Esophagus muscularis mucosa (tissue), 4 donors: ENCODE measurements around the gene PIEZO1. TPM values are rescaled to one million over a fixed set of nuclear protein-coding genes. Genes with fewer than 3 reads are reported as not detected.

Experiments
- DNase-seq: peaks from one replicate; pipeline ENCODE4 v3.0.0-alpha.2; 2017; ENCODE audit errors: extremely low spot score
- H3K27ac ChIP-seq, 4 donors: fragments of 200-600 bp; sonication (generic); replicated peaks in 1 of 4; 1 replicate in 3 of 4; 2 replicates in 1 of 4; pipeline ENCODE4 v1.5.1; 2016 to 2019; ENCODE audit warnings: mild to moderate bottlenecking in 1 of 4
- H3K27me3 ChIP-seq, 4 donors: fragments of 200-600 bp; sonication (generic); one replicate each; pipeline versions ENCODE4 v1.5.1 to v1.6.0; 2016 to 2019
- H3K36me3 ChIP-seq, 4 donors: fragments of 200-600 bp; sonication (generic); one replicate each; pipeline ENCODE4 v1.5.1; 2016 to 2019
- H3K4me1 ChIP-seq, 4 donors: fragments of 200-600 bp; sonication (generic); one replicate each; pipeline ENCODE4 v1.5.1; 2016 to 2019
- H3K4me3 ChIP-seq, 4 donors: fragments of 200-600 bp; sonication (generic); 1 replicate in 2 of 4; 2 replicates in 2 of 4; pipeline ENCODE4 v1.5.1; 2016 to 2019; ENCODE audit warnings: mild to moderate bottlenecking in 4 of 4, moderate library complexity in 1 of 4
- H3K9me3 ChIP-seq, 4 donors: fragments of 200-600 bp; sonication (generic); 1 replicate in 3 of 4; 2 replicates in 1 of 4; pipeline ENCODE4 v1.5.1; 2016 to 2019
- EP300 ChIP-seq: sonication (generic); formaldehyde crosslinking; IDR thresholded peaks from one replicate; pipeline ENCODE4 v1.6.1; 2017; ENCODE audit warnings: antibody characterized with exemption
- POLR2A ChIP-seq: fragments of 450-650 bp; IDR thresholded peaks from one replicate; pipeline ENCODE4 v1.6.1; 2017; ENCODE audit warnings: antibody characterized with exemption, moderate library complexity, mild to moderate bottlenecking, low read depth
- POLR2AphosphoS5 ChIP-seq, 2 donors: sonication (generic); formaldehyde crosslinking; IDR thresholded peaks; one replicate each; pipeline ENCODE4 v1.6.1; 2017; ENCODE audit warnings: antibody characterized with exemption in 2 of 2
- WGBS: methylation state at CpG from one replicate; pipeline ENCODE4 v1.1.5; 2018; 5-methylcytosine and 5-hydroxymethylcytosine counted together
- intact Hi-C: fragments of 100-400 bp; cut with DNase I; formaldehyde crosslinking; loops from one replicate; pipeline ENCODE4 v1.15.1; 2023
- total RNA-seq, 4 donors: library from RNA; depleted of rRNA; stranded (reverse); fragments of >200 nt; gene quantifications; one replicate each; pipeline versions ENCODE4 v1.1.0 to v1.2.1, GENCODE V29; 2016
- TF ChIP-seq, protein P1 (sequence below), 3 experiments: fragments of 200-600 bp in 2 of 3; fragments of 450-650 bp in 1 of 3; sonication (generic) in 2 of 3; IDR thresholded peaks; one replicate each; pipeline ENCODE4 v1.5.1; 2017 to 2019; ENCODE audit warnings: antibody characterized with exemption in 3 of 3, mild to moderate bottlenecking in 2 of 3, moderate library complexity in 1 of 3

Gene PIEZO1
- total RNA-seq, 4 donors from 2014 or later: 140 to 298 (median 182) TPM

DNA sequence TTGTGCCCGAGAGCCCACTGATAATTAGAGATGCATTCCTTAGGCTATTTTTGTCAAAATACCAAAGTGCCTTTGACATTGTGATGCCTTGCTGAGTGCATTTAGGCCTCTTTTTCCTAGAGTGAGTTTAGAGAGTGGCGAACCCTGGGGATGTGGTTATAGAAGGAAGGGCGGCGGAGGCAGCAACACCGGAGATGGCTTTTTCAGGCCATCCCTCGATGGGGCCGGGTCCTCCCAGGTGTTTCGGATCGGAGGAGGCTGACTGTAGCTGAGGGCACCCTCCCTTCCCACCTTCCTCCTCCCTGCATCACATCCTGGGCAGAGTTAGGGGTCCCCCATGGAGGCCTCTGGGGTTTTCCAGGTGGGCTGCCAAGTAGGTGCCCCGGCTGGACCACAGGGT, 92.2 kb downstream of the PIEZO1 start:
- H3K36me3 ChIP-seq: peaks cover 11 to 30% (median 24%) of the 10 kb centered on the region in 4 donors
- H3K27ac ChIP-seq: no peak overlapping the region
- peaks cover 0 to 54% (median 24%) of the 10 kb centered on the region in 4 donors for H3K27me3 ChIP-seq
- no peak for TF ChIP-seq POLR2A
- TF ChIP-seq POLR2AphosphoS5 (IDR thresholded peaks at IDR 0.05): no peak
- TF ChIP-seq, protein P1, sequence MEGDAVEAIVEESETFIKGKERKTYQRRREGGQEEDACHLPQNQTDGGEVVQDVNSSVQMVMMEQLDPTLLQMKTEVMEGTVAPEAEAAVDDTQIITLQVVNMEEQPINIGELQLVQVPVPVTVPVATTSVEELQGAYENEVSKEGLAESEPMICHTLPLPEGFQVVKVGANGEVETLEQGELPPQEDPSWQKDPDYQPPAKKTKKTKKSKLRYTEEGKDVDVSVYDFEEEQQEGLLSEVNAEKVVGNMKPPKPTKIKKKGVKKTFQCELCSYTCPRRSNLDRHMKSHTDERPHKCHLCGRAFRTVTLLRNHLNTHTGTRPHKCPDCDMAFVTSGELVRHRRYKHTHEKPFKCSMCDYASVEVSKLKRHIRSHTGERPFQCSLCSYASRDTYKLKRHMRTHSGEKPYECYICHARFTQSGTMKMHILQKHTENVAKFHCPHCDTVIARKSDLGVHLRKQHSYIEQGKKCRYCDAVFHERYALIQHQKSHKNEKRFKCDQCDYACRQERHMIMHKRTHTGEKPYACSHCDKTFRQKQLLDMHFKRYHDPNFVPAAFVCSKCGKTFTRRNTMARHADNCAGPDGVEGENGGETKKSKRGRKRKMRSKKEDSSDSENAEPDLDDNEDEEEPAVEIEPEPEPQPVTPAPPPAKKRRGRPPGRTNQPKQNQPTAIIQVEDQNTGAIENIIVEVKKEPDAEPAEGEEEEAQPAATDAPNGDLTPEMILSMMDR (IDR thresholded peaks at IDR 0.05): no peak
- TF ChIP-seq EP300: no peak
- WGBS: 64% methylated on average over 2 of the region's 10 CpGs
- DNase-seq: no peak
- no peaks in the 10 kb centered on the region for H3K9me3 ChIP-seq
- intact Hi-C loops: no loop called here
- H3K4me3 ChIP-seq: no peak overlapping the region
- H3K4me1 ChIP-seq: peaks cover 0 to 7% (median 2%) of the 10 kb centered on the region in 4 donors

DNA sequence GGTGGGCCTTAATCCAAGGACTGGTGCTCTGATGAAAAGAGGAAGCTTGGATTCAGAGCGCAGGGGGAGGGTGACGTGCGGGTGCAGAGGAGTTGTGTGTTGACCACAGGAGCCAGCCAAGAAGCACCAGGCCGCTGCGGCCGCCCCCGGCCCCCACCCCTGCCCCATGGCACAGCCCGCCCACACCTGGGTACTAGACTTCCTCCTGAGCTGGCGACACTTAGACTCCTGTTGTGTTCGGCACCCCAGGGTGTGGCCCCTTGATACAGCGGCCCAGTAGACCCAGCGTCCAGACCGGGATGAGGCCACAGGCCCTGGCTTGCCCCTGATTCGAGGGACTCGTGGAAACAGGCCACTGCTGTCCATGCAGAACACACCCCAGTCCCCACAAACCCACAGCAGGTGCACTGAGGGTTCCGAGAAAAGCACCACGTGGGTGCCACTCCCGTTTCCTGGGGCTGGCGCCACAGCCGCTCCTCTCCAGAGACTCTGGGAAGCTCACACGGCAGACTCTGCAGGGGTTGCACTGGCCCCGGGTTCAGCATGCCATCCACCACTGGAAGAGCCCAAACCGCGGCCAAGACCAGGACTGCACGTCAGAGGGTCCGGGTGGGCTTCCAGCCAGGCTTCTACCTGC, 93.0 kb downstream of the PIEZO1 start:
- DNase-seq: no peak
- Histone ChIP-seq H3K4me3 (no peak overlapping the region), H3K9me3 (no peaks in the 10 kb centered on the region), H3K27me3 (peaks cover 0 to 62% (median 32%) of the 10 kb centered on the region in 4 donors), H3K4me1 (peaks cover 3 to 8% (median 6%) of the 10 kb centered on the region in 4 donors), H3K27ac (no peak overlapping the region), H3K36me3 (peaks cover 2 to 22% (median 15%) of the 10 kb centered on the region in 4 donors)
- 89% methylated on average over 10 of the region's 26 CpGs for WGBS
- TF ChIP-seq POLR2A (no peak), EP300 (no peak), POLR2AphosphoS5 (IDR thresholded peaks at IDR 0.05) (no peak)
- TF ChIP-seq, protein P1 (IDR thresholded peaks at IDR 0.05): no peak
- intact Hi-C loops: no loop called here

DNA sequence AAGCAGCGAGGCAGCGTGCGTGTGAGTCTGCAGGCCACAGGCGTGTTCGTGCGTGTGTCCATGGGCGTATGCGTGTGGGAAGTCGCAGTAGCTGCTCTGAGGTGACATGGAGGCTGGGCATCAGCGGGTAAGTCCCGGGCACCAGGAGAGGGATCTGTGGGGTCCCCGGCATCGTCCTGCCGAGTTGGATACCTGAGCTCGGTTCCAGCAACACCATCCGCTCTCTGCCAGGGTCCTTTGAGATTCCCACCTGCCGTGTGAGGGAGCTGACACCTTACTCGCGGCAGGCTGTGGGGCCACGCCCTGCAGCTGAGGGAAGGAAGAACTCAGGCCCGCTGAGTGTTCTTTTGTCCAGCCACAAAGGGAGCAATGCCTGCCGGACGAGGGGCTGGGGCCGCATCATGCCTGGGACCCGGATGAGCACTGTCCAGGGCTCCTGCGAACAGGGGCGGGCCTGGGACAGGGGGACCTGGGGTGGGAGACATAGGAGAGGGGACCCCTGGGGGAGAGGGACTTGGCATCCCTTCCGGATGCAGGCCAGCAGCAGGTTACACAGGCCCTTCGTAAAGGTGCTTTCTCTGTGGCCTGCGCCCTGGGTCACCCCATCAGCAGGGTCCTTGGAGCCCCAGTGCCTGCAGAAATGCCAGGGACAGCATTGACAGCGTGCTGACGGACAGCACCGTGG, 93.7 kb downstream of the PIEZO1 start:
- peaks cover 0 to 70% (median 40%) of the 10 kb centered on the region in 4 donors for H3K27me3 ChIP-seq
- 88% methylated on average over 22 of the region's 33 CpGs for WGBS
- H3K36me3 ChIP-seq: peaks cover 0 to 14% (median 8%) of the 10 kb centered on the region in 4 donors
- DNase-seq: no peak
- no peaks in the 10 kb centered on the region for H3K9me3 ChIP-seq
- intact Hi-C loops: no loop called here
- no peak overlapping the region for H3K4me3 ChIP-seq
- no peak overlapping the region for H3K27ac ChIP-seq
- peaks cover 10 to 16% (median 13%) of the 10 kb centered on the region in 4 donors for H3K4me1 ChIP-seq
- TF ChIP-seq POLR2A: no peak
- TF ChIP-seq EP300: no peak

DNA sequence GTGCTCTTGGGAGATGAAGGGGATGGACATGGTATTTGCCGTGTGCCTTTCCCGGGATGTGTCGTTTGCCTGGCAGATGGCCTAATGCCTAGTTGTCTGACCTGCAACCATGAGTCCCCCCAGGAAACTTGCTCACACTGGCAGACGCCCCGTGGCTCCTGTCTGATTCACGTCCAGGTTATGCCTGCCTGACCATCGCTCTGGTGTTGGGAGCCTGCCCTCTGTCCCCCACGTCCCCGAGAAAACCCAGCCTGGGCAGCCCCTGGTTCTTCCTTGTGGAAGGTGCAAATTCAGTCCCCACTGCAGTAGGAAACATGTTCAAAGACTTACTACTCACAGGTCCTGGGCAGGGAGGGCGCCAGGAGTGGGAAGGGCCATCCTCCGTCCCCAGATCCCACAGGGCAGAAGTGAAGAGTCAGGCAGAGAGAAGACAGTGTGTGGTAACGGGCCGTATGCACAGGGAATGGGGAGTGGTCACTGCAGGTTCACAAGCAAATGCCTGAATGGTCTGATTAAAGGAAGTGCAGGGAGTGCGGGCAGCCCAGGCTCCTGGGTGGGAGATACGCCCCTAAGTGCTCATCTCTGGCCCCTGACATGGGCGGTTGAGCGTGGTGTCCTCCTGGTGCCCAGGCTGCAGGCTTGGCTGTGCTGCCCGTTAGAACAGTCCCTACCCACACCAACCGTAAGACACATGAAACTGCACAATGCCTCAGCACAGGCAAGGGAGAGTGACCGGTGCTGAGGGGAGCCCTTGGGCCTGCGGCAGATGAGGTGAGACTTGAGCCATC, 94.5 kb downstream of the PIEZO1 start:
- peaks cover 0 to 77% (median 47%) of the 10 kb centered on the region in 4 donors for H3K27me3 ChIP-seq
- peaks cover 18 to 24% (median 21%) of the 10 kb centered on the region in 4 donors for H3K4me1 ChIP-seq
- 81% methylated on average over 11 of the region's 21 CpGs for WGBS
- intact Hi-C loops: no loop called here
- H3K9me3 ChIP-seq: no peaks in the 10 kb centered on the region
- no peak for DNase-seq
- TF ChIP-seq POLR2AphosphoS5 (IDR thresholded peaks at IDR 0.05): no peak
- TF ChIP-seq, protein P1 (IDR thresholded peaks at IDR 0.05): no peak
- no peak for TF ChIP-seq POLR2A
- no peak for TF ChIP-seq EP300
- H3K4me3 ChIP-seq: no peak overlapping the region
- H3K36me3 ChIP-seq: peaks cover 0 to 6% (median under 1%) of the 10 kb centered on the region in 4 donors
- H3K27ac ChIP-seq: no peak overlapping the region
